Diencephalon (tissue), 1 donor: ENCODE results near the gene GABRA1. TPM values are rescaled to one million over a fixed set of nuclear protein-coding genes. Genes with fewer than 3 reads are reported as not detected.

Source experiments
- total RNA-seq: library from RNA; depleted of rRNA; stranded (reverse); fragments of >200 nt; gene quantifications from one replicate; pipeline ENCODE4 v1.2.3, GENCODE V29; 2014

Gene GABRA1
- total RNA-seq = 76.6 TPM

DNA sequence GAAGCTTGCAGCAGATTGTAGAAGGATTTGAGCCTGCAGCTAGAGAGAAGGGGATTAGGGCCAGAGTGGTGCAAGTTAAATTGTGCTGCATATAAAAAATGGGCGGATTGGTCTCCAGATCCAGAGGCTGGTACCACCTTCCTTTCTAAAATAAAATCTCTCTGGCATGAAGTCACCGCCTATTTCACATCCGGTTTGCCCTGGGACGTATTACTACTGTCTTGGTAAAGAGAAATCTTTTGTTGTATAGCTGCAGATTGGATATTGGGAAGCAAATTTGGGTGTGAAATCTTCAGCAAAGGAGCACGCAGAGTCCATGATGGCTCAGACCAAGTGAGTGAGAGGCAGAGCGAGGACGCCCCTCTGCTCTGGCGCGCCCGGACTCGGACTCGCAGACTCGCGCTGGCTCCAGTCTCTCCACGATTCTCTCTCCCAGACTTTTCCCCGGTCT is at the start of gene GABRA1:
Gene GABRA1, plus strand, starts transcription at position 180 of the 451 bp plus-strand sequence. CDS start 2,691 bp downstream, outside the sequence.

Other genes with a start within 250 kb of the GABRA1 start
- 0.23 TPM for gene GABRA6, start 162.4 kb upstream of the GABRA1 start, total RNA-seq
- 68.0 TPM for gene GABRG2, start 219.7 kb downstream of the GABRA1 start, total RNA-seq